Peyer's patch (tissue), 4 donors: ENCODE measurements around the gene MYO3B.

Experiments
- CTCF ChIP-seq, 6 experiments: fragments of 450-650 bp in 4 of 6; fragments of 200-600 bp in 2 of 6; sonication (generic) in 1 of 6; IDR thresholded peaks; one replicate each; pipeline ENCODE4 v1.5.1; 2017 to 2019; ENCODE audit warnings: antibody characterized with exemption in 6 of 6, mild to moderate bottlenecking in 3 of 6, moderate library complexity in 1 of 6
- POLR2A ChIP-seq, 2 donors: fragments of 450-650 bp; IDR thresholded peaks; one replicate each; pipeline ENCODE4 v1.5.1; 2017; ENCODE audit warnings: antibody characterized with exemption in 2 of 2, mild to moderate bottlenecking in 2 of 2, moderate library complexity in 2 of 2

DNA sequence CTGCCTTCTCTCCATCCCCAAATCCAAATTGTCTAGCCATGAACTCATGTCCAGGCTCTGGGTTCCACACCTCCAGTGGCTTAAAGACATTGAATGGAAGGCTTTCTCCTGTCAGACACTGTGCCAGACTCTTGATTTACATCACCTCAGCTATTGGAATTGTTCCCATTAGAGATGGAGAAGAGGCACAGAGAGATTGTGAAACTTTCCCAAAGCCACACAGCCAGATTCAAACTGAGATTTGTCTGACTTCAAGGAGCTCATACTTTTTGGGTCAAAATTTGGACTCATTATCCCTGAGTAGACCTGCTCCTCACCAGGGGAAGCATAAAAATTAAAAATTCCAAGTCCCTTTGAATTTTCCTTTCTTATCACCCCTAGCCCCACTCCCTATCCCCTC is 18.9 kb upstream of the MYO3B start:
- TF ChIP-seq CTCF (IDR thresholded peaks at IDR 0.05) (no peak), POLR2A (IDR thresholded peaks at IDR 0.05) (no peak)
